ENCODE results near the gene CCNB1.

GRCh38 chr5:69213513-69214215 lies 46.7 kb downstream of the CCNB1 start:
- TF ChIP-seq FOXP2 (optimal IDR thresholded peaks at IDR 0.05; ENCODE audit: control extremely low read depth, extremely low read length, insufficient read depth) (no peak), EZH2 (IDR thresholded peaks at IDR 0.05) (no peak), POLR2AphosphoS5 (IDR thresholded peaks at IDR 0.05; ENCODE audit: borderline replicate concordance, low read depth, low read length) (no peak)
